Natural killer cell (primary cell): ENCODE measurements around the gene GRB7. TPM values are rescaled to one million over a fixed set of nuclear protein-coding genes. Genes with fewer than 3 reads are reported as not detected.
A peak's percentile ranks its signal among the peaks of the same experiment; 100 is the strongest.

ENCODE experiments used
- ATAC-seq, 3 donors: fragments of 150-1000 bp in 2 of 3; fragments of 200-7000 bp in 1 of 3; cut with Tn5 transposase; 1 replicate in 1 of 3; 2 replicates in 2 of 3; pipeline ENCODE4 v1.10.0; 2021; ENCODE audit warnings: mild to moderate bottlenecking in 2 of 3, moderate library complexity in 2 of 3
- DNase-seq, 2 donors: peaks; one replicate each; pipeline versions ENCODE4 v3.0.0 to v3.0.0-alpha.2; 2013 to 2021; ENCODE audit warnings: mixed read lengths in 1 of 2
- H3K27ac ChIP-seq: one replicate; pipeline ENCODE4 v1.5.1; 2013; ENCODE audit warnings: mild to moderate bottlenecking, low read length
- H3K27me3 ChIP-seq: one replicate; pipeline ENCODE4 v1.6.1; 2013; ENCODE audit warnings: low read length; ENCODE audit not compliant: control insufficient read depth, insufficient read depth
- H3K36me3 ChIP-seq: one replicate; pipeline ENCODE4 v1.6.1; 2013; ENCODE audit warnings: low read length; ENCODE audit not compliant: control insufficient read depth, insufficient read depth
- H3K4me1 ChIP-seq: one replicate; pipeline ENCODE4 v1.6.1; 2013; ENCODE audit warnings: low read length; ENCODE audit not compliant: control insufficient read depth, insufficient read depth
- H3K4me3 ChIP-seq: one replicate; pipeline ENCODE4 v1.5.1; 2013; ENCODE audit warnings: low read length
- H3K9me3 ChIP-seq: one replicate; pipeline ENCODE4 v1.6.1; 2013; ENCODE audit warnings: low read length; ENCODE audit not compliant: control insufficient read depth, insufficient read depth
- H3K27ac Mint-ChIP-seq, 2 donors: one replicate each; pipeline ENCODE4 v1.8.0; 2022; ENCODE audit warnings: mild to moderate bottlenecking in 2 of 2, mixed read lengths in 2 of 2, moderate library complexity in 1 of 2
- H3K27me3 Mint-ChIP-seq, 2 donors: one replicate each; pipeline ENCODE4 v1.8.0; 2022; ENCODE audit warnings: low read depth in 2 of 2, mixed read lengths in 2 of 2
- H3K36me3 Mint-ChIP-seq: one replicate; pipeline ENCODE4 v1.8.0; 2022; ENCODE audit warnings: mixed read lengths
- H3K4me1 Mint-ChIP-seq, 2 donors: one replicate each; pipeline ENCODE4 v1.8.0; 2022; ENCODE audit warnings: mixed read lengths in 2 of 2
- H3K4me3 Mint-ChIP-seq: one replicate; pipeline ENCODE4 v1.8.0; 2022; ENCODE audit warnings: mild to moderate bottlenecking, moderate library complexity, mixed read lengths
- H3K9me3 Mint-ChIP-seq, 2 donors: one replicate each; pipeline ENCODE4 v1.8.0; 2022; ENCODE audit warnings: mixed read lengths in 2 of 2
- CTCF ChIP-seq: fragments of 200-600 bp; IDR thresholded peaks from one replicate; pipeline ENCODE4 v1.8.0; 2022; ENCODE audit warnings: antibody characterized with exemption
- WGBS: methylation state at CpG from one replicate; pipeline ENCODE4 v1.1.7; 2013; ENCODE audit warnings: missing lambda C conversion rate; ENCODE audit not compliant: insufficient coverage; 5-methylcytosine and 5-hydroxymethylcytosine counted together
- intact Hi-C: fragments of 100-400 bp; cut with micrococcal nuclease; formaldehyde crosslinking; loops from one replicate; pipeline ENCODE4 v1.14.2; 2022
- total RNA-seq, 4 donors: library from RNA; stranded (reverse); fragments of 120-200 nt in 1 of 4; gene quantifications; one replicate each; pipeline versions ENCODE4 v1.2.3 to v1.2.4, GENCODE V29; 2013 to 2022

The GRB7 gene
- total RNA-seq, 3 donors from 2014 or later (not counting 1 experiment from before 2014, with no cell fraction given), result 0.27 TPM; not detected in 2

- Histone ChIP-seq H3K4me3 (no peak overlapping the region), H3K27me3 (no peaks in the 10 kb centered on the region), H3K9me3 (no peaks in the 10 kb centered on the region), H3K4me1 (peaks cover 38% of the 10 kb centered on the region), H3K27ac (no peak overlapping the region), H3K36me3 (no peaks in the 10 kb centered on the region)
- H3K36me3 Mint-ChIP-seq, result no peaks in the 10 kb centered on the region
- 77% methylated on average over 5 of the region's 5 CpGs for WGBS
- intact Hi-C loops, result loop anchor here (5.0 kb wide), 2 partner anchors 114 to 204 kb away; partner anchors contain the start of gene STARD3
- DNase-seq (no peak), ATAC-seq (no peak)
- H3K4me3 Mint-ChIP-seq, result no peak overlapping the region
- peaks cover 25 to 26% of the 10 kb centered on the region in 2 donors for H3K4me1 Mint-ChIP-seq
- TF ChIP-seq CTCF, result no peak
- H3K9me3 Mint-ChIP-seq, result no peaks in the 10 kb centered on the region
- H3K27ac Mint-ChIP-seq, result no peak overlapping the region
- H3K27me3 Mint-ChIP-seq, result no peaks in the 10 kb centered on the region
Observed at GRCh38 chr17:39751016-39751543, 13.3 kb downstream of the GRB7 start.

- ATAC-seq, result no peak
- 94% methylated on average over 10 of the region's 10 CpGs for WGBS
- H3K27ac Mint-ChIP-seq, result no peak overlapping the region
Observed at GRCh38 chr17:39751637-39752036, 13.9 kb downstream of the GRB7 start.

GRCh38 chr17:39752241-39752881 lies 14.6 kb downstream of the GRB7 start:
- peak overlapping the region; percentile 94 to 99 for H3K27ac Mint-ChIP-seq
- H3K4me1 Mint-ChIP-seq, result peaks cover 37 to 38% of the 10 kb centered on the region in 2 donors
- no peaks in the 10 kb centered on the region for H3K9me3 Mint-ChIP-seq
- TF ChIP-seq CTCF, result no peak
- Histone ChIP-seq H3K9me3 (no peaks in the 10 kb centered on the region), H3K4me1 (peaks cover 50% of the 10 kb centered on the region), H3K4me3 (no peak overlapping the region), H3K27ac (no peak overlapping the region), H3K36me3 (no peaks in the 10 kb centered on the region), H3K27me3 (no peaks in the 10 kb centered on the region)
- whole genome bisulfite sequencing, result 91% methylated on average over 13 of the region's 13 CpGs
- intact Hi-C loops, result loop anchor here (5.0 kb wide), 2 partner anchors 115 to 205 kb away; partner anchors contain the start of gene STARD3
- ATAC-seq (no peak), DNase-seq (peak in 1 of 2 donors; percentile 39)
- peak overlapping the region; percentile 69 for H3K4me3 Mint-ChIP-seq
- H3K36me3 Mint-ChIP-seq, result no peaks in the 10 kb centered on the region
- H3K27me3 Mint-ChIP-seq, result no peaks in the 10 kb centered on the region

More at GRCh38 chr17:39751637-39752036, 13.9 kb downstream of the GRB7 start:
- Histone ChIP-seq H3K36me3 (no peaks in the 10 kb centered on the region), H3K27ac (no peak overlapping the region), H3K4me1 (peaks cover 43% of the 10 kb centered on the region), H3K9me3 (no peaks in the 10 kb centered on the region), H3K27me3 (no peaks in the 10 kb centered on the region), H3K4me3 (no peak overlapping the region)
- TF ChIP-seq CTCF, result no peak
- intact Hi-C loops, result loop anchor here (5.0 kb wide), 2 partner anchors 114 to 204 kb away; partner anchors contain the start of gene STARD3
- H3K27me3 Mint-ChIP-seq, result no peaks in the 10 kb centered on the region
- H3K4me1 Mint-ChIP-seq, result peaks cover 30 to 31% of the 10 kb centered on the region in 2 donors
- H3K36me3 Mint-ChIP-seq, result no peaks in the 10 kb centered on the region
- H3K4me3 Mint-ChIP-seq, result no peak overlapping the region
- no peaks in the 10 kb centered on the region for H3K9me3 Mint-ChIP-seq
- no peak for DNase-seq
